Neuronal stem cell (in vitro differentiated cells): Measurements from ENCODE around the gene ACTBL2.
"Not testable (repeated sequence)": the region's sequence is repeated elsewhere in the genome, so short reads cannot be mapped to it uniquely, and the experiment has no call there.

Experiments used
- DNase-seq: peaks from one replicate; pipeline ENCODE4 v3.0.0-alpha.2; 2013; ENCODE audit warnings: low spot score
- H2AFZ ChIP-seq: one replicate; pipeline ENCODE4 v1.6.1; 2013; ENCODE audit warnings: mild to moderate bottlenecking, low read length, inconsistent platforms
- H2AK5ac ChIP-seq: 2 replicates; pipeline ENCODE4 v1.6.1; 2013; ENCODE audit warnings: low read depth, mild to moderate bottlenecking, inconsistent platforms, low read length, moderate library complexity, mixed read lengths
- H2BK120ac ChIP-seq: 2 replicates; pipeline ENCODE4 v1.6.1; 2013; ENCODE audit warnings: low read depth, mild to moderate bottlenecking, inconsistent platforms, low read length, moderate library complexity, mixed read lengths
- H2BK12ac ChIP-seq: one replicate; pipeline ENCODE4 v1.6.1; 2013; ENCODE audit warnings: low read length, inconsistent platforms
- H2BK15ac ChIP-seq: 2 replicates; pipeline ENCODE4 v1.6.1; 2013; ENCODE audit warnings: mild to moderate bottlenecking, low read length, inconsistent platforms, mixed read lengths
- H2BK5ac ChIP-seq: one replicate; pipeline ENCODE4 v1.6.1; 2013; ENCODE audit warnings: inconsistent platforms, mild to moderate bottlenecking, low read length, moderate library complexity
- H3K14ac ChIP-seq: one replicate; pipeline ENCODE4 v1.6.1; 2013; ENCODE audit warnings: low read length, inconsistent platforms
- H3K18ac ChIP-seq: 2 replicates; pipeline ENCODE4 v1.6.1; 2013; ENCODE audit warnings: low read length, inconsistent platforms
- H3K23ac ChIP-seq: 2 replicates; pipeline ENCODE4 v1.6.1; 2013; ENCODE audit warnings: low read depth, mild to moderate bottlenecking, mixed read lengths, low read length, inconsistent platforms; ENCODE audit not compliant: poor library complexity
- H3K27ac ChIP-seq: replicated peaks from 3 replicates; pipeline ENCODE4 v1.5.1; 2013; ENCODE audit warnings: low read length, inconsistent platforms
- H3K27me3 ChIP-seq, 3 experiments: 2 replicates each; pipeline ENCODE4 v1.6.1; 2013; ENCODE audit warnings: low read length in 3 of 3, mild to moderate bottlenecking in 2 of 3, inconsistent platforms in 1 of 3, low read depth in 1 of 3, mixed read lengths in 1 of 3, moderate library complexity in 1 of 3; ENCODE audit not compliant: control insufficient read depth in 3 of 3, insufficient read depth in 3 of 3
- H3K36me3 ChIP-seq, 2 donors: replicated peaks in 1 of 2; 2 replicates each; pipeline ENCODE4 v1.6.1; 2013; ENCODE audit warnings: low read length in 2 of 2; ENCODE audit not compliant: control insufficient read depth in 2 of 2, insufficient read depth in 2 of 2
- H3K4ac ChIP-seq: 2 replicates; pipeline ENCODE4 v1.6.1; 2013; ENCODE audit warnings: inconsistent platforms, mild to moderate bottlenecking, low read length, moderate library complexity
- H3K4me1 ChIP-seq, 2 donors: 1 replicate in 1 of 2; 2 replicates in 1 of 2; pipeline ENCODE4 v1.6.1; 2013; ENCODE audit warnings: low read length in 2 of 2, low read depth in 1 of 2; ENCODE audit not compliant: control insufficient read depth in 2 of 2, insufficient read depth in 1 of 2
- H3K4me2 ChIP-seq: one replicate; pipeline ENCODE4 v1.6.1; 2013; ENCODE audit warnings: mild to moderate bottlenecking, low read length, inconsistent platforms; ENCODE audit not compliant: insufficient read depth, poor library complexity, severe bottlenecking
- H3K4me3 ChIP-seq, 2 donors: 2 replicates each; pipeline ENCODE4 v1.5.1; 2013; ENCODE audit warnings: low read length in 2 of 2, mild to moderate bottlenecking in 2 of 2, inconsistent platforms in 1 of 2, moderate library complexity in 1 of 2
- H3K79me1 ChIP-seq: one replicate; pipeline ENCODE4 v1.6.1; 2013; ENCODE audit warnings: low read depth, mild to moderate bottlenecking, inconsistent platforms, low read length, moderate library complexity
- H3K9ac ChIP-seq: one replicate; pipeline ENCODE4 v1.6.1; 2013; ENCODE audit warnings: mild to moderate bottlenecking, low read depth, low read length, inconsistent platforms; ENCODE audit not compliant: poor library complexity
- H3K9me3 ChIP-seq, 2 donors: replicated peaks in 1 of 2; 2 replicates each; pipeline versions ENCODE3 to v1.6.1; 2013; ENCODE audit warnings: low read length in 2 of 2, mild to moderate bottlenecking in 2 of 2, inconsistent platforms in 1 of 2, low read depth in 1 of 2, mixed read lengths in 1 of 2, moderate library complexity in 1 of 2; ENCODE audit not compliant: control insufficient read depth in 2 of 2, insufficient read depth in 1 of 2
- H4K8ac ChIP-seq: one replicate; pipeline ENCODE4 v1.6.1; 2013; ENCODE audit warnings: low read depth, mild to moderate bottlenecking, inconsistent platforms, low read length, moderate library complexity
- H4K91ac ChIP-seq: one replicate; pipeline ENCODE4 v1.6.1; 2013; ENCODE audit warnings: low read length, low read depth, mild to moderate bottlenecking, inconsistent platforms; ENCODE audit not compliant: poor library complexity
- WGBS, 2 donors: extraction: QIAGEN DNeasy Blood & Tissue Kit; methylation state at CpG; one replicate each; pipeline ENCODE4 v1.1.7; 2013; ENCODE audit warnings: missing lambda C conversion rate in 2 of 2, mixed read lengths in 1 of 2; ENCODE audit not compliant: insufficient read length in 2 of 2, insufficient replicate concordance in 1 of 2; ENCODE audit errors: extremely low coverage in 2 of 2; 5-methylcytosine and 5-hydroxymethylcytosine counted together

Gene ACTBL2

GRCh38 chr5:57524348-57525060 lies 41.9 kb upstream of the ACTBL2 start:
- Histone ChIP-seq H4K8ac (no peak overlapping the region), H2BK12ac (no peak overlapping the region), H3K9ac (no peak overlapping the region), H3K18ac (no peak overlapping the region), H3K4me2 (no peak overlapping the region), H3K4ac (no peak overlapping the region), H3K27ac (peak overlapping the region; percentile 67), H2BK5ac (no peak overlapping the region), H3K4me1 (peaks cover 7% of the 10 kb centered on the region in 2 donors), H2BK15ac (no peak overlapping the region), H3K79me1 (no peaks in the 10 kb centered on the region), H3K14ac (no peak overlapping the region), H3K36me3 (no peaks in the 10 kb centered on the region), H2BK120ac (no peak overlapping the region), H4K91ac (no peak overlapping the region), H3K9me3 (no peaks in the 10 kb centered on the region), H3K23ac (no peak overlapping the region), H2AK5ac (no peak overlapping the region), H3K27me3 (no peaks in the 10 kb centered on the region), H2AFZ (peak overlapping the region; percentile 69), H3K4me3 (no peak overlapping the region)
- peak; percentile 6 for DNase-seq
- no CpG with 5 or more reads among the region's 6 CpGs for WGBS, 2 donors

- H3K4me3 ChIP-seq, H2BK12ac ChIP-seq, H4K91ac ChIP-seq, H3K9ac ChIP-seq, H3K14ac ChIP-seq, H3K23ac ChIP-seq, H3K4me2 ChIP-seq, H3K36me3 ChIP-seq, H3K18ac ChIP-seq, H3K9me3 ChIP-seq, H2AK5ac ChIP-seq, H2BK15ac ChIP-seq, H3K4me1 ChIP-seq, H3K4ac ChIP-seq, H3K27ac ChIP-seq, DNase-seq, H2BK5ac ChIP-seq, H4K8ac ChIP-seq, H2BK120ac ChIP-seq, H3K27me3 ChIP-seq, H3K79me1 ChIP-seq, H2AFZ ChIP-seq: not testable (repeated sequence)
- no CpG with 5 or more reads among the region's 4 CpGs for WGBS, 2 donors
These were observed 39.9 kb upstream of the ACTBL2 start for GRCh38 chr5:57522477-57522876.

GRCh38 chr5:57518415-57518814 lies 35.8 kb upstream of the ACTBL2 start:
- H3K14ac ChIP-seq, H2AFZ ChIP-seq, H3K27me3 ChIP-seq, H2BK120ac ChIP-seq, H3K4me1 ChIP-seq, H3K4me2 ChIP-seq, H2BK15ac ChIP-seq, DNase-seq, H3K18ac ChIP-seq, H3K36me3 ChIP-seq, H3K4me3 ChIP-seq, H4K8ac ChIP-seq, H3K79me1 ChIP-seq, H3K9ac ChIP-seq, H3K23ac ChIP-seq, H2BK12ac ChIP-seq, H3K27ac ChIP-seq, H2BK5ac ChIP-seq, H4K91ac ChIP-seq, H3K4ac ChIP-seq, H2AK5ac ChIP-seq, H3K9me3 ChIP-seq: not testable (repeated sequence)
- WGBS, 2 donors: no CpG with 5 or more reads among the region's 17 CpGs

DNA sequence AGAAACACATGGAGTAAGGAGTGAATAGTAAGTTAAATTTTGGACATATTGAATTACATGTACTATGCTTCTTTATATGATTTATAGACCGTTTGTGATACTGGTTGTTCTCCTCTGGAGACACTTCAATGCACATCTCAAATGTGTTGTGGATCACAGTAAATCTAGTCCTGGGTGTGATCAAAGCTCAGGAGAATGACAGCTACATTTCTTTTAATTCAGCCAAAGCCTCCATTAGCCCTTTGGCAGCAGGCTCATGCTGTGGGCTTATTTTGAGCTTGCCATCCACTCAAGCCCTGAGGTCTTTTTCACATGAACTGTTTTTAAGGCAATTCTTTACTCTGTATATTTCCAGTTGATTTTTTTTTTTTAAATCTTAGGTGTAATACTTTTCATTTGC lies 34.6 kb upstream of the ACTBL2 start:
- Histone ChIP-seq H3K4me2 (no peak overlapping the region), H3K23ac (no peak overlapping the region), H3K18ac (no peak overlapping the region), H2BK120ac (no peak overlapping the region), H2AK5ac (no peak overlapping the region), H2AFZ (no peak overlapping the region), H2BK5ac (no peak overlapping the region), H3K4me1 (peaks cover 0 to 3% of the 10 kb centered on the region in 2 donors), H3K9ac (no peak overlapping the region), H3K9me3 (no peaks in the 10 kb centered on the region), H3K36me3 (no peaks in the 10 kb centered on the region), H3K14ac (no peak overlapping the region), H3K27me3 (no peaks in the 10 kb centered on the region), H3K4ac (no peak overlapping the region), H2BK15ac (no peak overlapping the region), H3K27ac (no peak overlapping the region), H4K91ac (no peak overlapping the region), H4K8ac (no peak overlapping the region), H3K4me3 (no peak overlapping the region), H2BK12ac (no peak overlapping the region), H3K79me1 (no peaks in the 10 kb centered on the region)
- no CpG with 5 or more reads among the region's 1 CpG for WGBS, 2 donors
- DNase-seq: no peak
